Mammary epithelial cell (primary cell): ENCODE data around the gene ACKR3.

Source experiments
- EZH2 ChIP-seq: IDR thresholded peaks from 2 replicates; pipeline ENCODE4 v1.6.1; 2012; ENCODE audit warnings: low read length, inconsistent platforms, borderline replicate concordance
- TF ChIP-seq, protein P1 (sequence below), 2 donors: IDR thresholded peaks in 1 of 2; conservative IDR thresholded peaks in 1 of 2; 2 replicates each; pipeline ENCODE4 v1.5.1; 2011 to 2012; ENCODE audit warnings: inconsistent platforms in 2 of 2, low read length in 2 of 2, mild to moderate bottlenecking in 2 of 2, control low read depth in 1 of 2, low read depth in 1 of 2; ENCODE audit not compliant: insufficient read depth in 1 of 2; ENCODE audit errors: extremely low read depth in 1 of 2

DNA sequence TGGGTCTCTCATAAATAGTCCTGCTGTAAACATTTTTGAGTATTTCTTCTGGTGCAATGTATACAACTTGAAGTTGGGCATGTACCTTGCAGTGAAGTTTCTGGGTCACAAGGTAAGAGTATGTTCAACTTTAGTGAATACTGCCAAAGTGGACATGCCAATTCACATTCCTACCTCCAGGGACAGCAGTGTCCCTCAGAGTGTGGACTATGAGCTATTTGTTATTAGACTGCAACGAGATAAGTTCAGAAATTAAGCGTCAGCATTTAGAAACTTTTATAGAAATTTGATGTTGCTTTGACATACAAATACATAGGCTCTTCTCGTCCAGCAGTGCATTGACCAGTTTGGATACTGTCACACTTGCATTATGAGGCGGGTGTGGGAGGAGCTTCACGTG is 7.2 kb upstream of the ACKR3 start:
- TF ChIP-seq, protein P1, sequence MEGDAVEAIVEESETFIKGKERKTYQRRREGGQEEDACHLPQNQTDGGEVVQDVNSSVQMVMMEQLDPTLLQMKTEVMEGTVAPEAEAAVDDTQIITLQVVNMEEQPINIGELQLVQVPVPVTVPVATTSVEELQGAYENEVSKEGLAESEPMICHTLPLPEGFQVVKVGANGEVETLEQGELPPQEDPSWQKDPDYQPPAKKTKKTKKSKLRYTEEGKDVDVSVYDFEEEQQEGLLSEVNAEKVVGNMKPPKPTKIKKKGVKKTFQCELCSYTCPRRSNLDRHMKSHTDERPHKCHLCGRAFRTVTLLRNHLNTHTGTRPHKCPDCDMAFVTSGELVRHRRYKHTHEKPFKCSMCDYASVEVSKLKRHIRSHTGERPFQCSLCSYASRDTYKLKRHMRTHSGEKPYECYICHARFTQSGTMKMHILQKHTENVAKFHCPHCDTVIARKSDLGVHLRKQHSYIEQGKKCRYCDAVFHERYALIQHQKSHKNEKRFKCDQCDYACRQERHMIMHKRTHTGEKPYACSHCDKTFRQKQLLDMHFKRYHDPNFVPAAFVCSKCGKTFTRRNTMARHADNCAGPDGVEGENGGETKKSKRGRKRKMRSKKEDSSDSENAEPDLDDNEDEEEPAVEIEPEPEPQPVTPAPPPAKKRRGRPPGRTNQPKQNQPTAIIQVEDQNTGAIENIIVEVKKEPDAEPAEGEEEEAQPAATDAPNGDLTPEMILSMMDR (conservative IDR thresholded peaks at IDR 0.05 in 1 of 2, IDR thresholded peaks at IDR 0.05 in 1 of 2; ENCODE audit: extremely low read depth in 1 of 2, insufficient read depth in 1 of 2, low read depth in 1 of 2, low read length in 2 of 2): peak; percentile 57 to 62
- no peak for TF ChIP-seq EZH2
